GM21390 (cell line): ENCODE measurements around the gene LEMD3.

Experiments used
- ATAC-seq: cut with Tn5 transposase; IDR thresholded peaks from one replicate; pipeline ENCODE4 v1.9.1; 2021; ENCODE audit not compliant: unreplicated experiment

LEMD3 gene

DNA sequence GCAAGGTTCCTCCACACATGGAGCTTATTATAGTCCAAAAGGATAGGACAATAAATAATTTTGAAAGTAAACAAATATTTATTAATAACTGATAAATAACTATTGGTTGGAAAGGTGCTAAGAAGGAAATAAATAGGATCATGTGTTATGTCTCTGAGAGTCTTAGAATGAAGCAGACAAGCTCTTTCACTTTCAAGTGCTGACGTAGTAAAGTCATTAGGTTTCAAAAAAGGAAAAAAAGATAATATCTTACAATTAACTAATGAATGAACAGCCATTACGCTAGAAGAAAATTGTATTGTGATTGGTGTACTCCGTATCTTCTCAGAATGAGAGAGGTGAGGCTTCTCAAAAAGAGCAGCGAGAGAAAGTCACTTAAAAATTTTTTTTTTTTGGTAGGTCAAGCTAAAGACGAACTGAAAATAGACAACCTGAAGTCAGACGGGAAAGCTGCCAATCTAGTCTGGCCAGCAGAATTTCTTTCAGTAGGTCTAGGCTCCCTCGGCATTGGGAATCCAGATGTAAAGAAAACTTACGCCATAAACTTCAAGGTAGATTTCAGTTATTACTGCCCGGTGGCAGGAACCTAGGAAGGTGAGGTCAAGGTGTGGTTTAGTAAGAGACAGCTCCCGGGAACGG is 583 bp upstream of the LEMD3 start:
- peak; percentile 0 for ATAC-seq

DNA sequence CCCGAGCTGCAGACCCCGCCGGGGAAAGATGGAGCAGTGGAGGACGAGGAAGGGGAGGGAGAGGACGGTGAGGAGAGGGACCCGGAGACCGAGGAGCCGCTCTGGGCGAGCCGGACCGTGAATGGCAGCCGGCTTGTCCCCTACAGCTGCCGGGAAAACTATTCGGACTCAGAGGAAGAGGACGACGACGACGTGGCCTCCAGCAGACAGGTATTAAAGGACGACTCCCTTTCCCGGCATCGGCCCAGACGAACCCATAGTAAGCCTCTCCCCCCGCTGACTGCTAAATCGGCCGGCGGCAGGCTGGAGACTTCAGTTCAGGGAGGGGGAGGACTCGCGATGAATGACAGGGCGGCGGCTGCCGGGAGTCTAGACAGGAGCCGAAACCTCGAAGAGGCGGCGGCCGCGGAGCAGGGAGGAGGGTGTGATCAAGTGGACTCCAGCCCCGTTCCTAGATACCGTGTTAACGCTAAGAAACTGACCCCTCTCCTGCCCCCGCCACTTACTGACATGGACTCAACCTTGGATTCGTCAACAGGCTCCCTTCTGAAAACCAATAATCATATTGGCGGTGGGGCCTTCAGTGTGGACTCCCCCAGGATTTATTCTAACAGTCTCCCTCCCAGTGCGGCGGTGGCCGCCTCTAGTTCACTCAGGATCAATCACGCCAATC is 962 bp downstream of the LEMD3 start:
- peak; percentile 52 for ATAC-seq

DNA sequence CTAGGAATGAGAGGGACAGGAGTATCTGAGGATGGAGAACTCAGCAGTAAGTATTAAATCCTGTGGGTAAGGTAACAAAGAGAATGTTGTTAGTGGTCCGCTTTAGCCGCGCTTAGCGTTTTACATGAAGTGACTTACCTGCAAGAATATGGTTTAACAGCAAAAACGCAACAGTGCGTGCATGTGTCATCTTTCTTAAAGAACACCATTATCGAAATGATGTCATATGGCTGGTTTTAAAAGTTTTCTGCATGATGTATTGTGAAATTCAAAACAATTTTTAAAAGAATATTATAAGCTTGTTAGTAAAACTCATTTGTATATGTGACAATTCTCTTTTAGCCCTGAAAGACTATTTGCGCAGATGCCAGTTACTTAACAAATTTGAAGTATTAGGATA is 1.7 kb downstream of the LEMD3 start:
- ATAC-seq, result no peak

DNA sequence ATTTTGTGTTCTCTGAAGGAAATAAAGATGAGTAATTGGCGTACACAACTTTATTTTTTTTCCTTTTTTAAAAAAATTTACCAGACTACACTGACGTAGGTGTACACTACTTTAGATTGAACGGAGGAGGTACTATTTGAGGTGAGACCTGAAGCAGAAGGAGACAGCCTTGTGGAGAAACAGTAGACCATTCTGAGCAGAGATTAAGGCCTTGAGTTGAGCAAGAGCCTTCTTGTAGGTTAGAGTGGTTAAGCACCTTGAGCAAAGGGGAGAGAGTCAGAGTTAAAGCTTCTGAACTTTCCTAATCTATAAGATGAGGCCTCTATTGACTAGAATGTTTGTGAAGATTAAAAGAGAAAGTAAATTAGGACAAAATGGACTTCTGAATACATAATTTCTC is 2.5 kb downstream of the LEMD3 start:
- no peak for ATAC-seq

DNA sequence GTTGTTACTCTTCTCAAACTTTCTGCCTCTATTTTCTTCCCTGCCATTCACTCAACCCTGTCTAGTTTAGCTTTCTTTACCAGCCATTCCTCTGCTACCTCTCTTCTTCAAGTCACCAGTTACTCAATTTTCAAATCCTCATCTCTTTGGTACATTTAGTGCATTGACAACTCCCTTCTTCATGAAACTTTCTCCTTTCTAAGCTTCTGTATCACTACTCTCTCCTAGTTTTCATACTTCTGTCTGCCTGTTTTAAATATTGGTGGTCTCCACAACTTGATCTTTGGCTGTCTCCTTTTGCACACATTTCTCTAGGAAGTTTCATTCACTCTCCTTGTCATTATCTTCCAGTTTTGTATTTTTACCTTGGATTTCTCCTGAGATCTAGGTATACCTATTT is 6.0 kb downstream of the LEMD3 start:
- ATAC-seq, result no peak

DNA sequence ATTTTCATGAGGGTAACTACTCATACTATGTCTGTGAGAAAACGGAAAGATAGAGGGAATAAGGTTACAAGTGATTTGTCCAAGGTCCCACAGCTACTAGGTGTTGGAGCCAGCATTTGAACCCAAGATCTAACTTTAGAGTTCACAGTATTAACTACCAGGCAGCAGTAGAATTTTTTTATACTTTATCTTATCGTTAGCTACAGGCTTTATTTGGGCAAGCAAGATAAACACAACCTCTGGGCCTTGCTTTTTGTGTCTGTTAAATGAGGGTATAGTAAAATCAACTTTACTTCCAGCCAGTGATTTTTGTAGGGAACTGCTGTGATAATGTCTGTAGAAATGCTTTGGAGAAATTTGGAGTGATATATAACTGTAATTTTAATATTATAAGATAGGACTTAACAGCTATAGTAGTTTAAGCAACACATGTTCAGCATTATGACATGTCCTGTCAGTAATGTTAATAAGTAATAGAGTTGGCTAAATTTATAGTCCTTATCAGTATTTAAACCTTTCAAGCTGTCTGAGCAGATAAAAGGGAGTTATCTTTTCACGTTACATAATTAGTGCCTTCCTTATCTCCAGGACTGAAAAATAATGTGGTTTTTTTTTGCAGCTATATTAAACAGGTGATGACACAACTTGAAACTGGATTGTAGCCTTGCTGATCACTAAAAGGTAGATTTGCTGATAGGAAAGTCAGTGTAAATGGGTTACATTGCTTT is 12.8 kb downstream of the LEMD3 start:
- no peak for ATAC-seq

DNA sequence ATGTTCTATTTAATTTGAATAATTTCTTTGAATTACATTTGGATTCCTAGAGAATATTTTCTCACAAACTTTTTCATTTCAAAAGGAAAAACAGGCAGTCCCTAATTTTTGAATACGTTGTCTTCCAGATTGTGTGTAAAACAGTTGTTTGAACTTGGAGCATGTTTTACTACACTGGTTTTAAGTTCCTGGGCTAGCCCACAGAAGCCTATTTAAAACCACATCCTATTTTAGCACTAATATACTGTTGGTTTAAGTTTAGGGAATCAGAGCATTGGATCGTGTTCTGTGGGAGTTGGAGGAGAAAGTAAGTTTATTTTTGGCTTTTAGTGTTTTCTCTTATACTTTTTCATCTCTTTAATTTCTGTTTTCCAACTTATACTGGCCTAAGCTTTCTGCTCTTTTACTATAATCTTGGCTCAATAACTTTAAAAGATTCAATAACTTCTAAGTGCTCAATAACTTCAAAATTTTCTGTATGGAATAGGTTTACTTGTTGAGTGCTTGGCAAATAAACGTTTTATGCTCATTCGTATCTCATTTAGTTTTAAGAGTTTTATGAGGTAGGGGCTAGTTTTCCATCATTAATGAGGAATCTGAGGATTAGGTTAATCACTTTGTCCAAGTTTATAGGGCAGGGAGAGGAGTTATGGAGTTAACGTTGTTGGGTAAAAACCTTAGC is 14.9 kb downstream of the LEMD3 start:
- no peak for ATAC-seq

DNA sequence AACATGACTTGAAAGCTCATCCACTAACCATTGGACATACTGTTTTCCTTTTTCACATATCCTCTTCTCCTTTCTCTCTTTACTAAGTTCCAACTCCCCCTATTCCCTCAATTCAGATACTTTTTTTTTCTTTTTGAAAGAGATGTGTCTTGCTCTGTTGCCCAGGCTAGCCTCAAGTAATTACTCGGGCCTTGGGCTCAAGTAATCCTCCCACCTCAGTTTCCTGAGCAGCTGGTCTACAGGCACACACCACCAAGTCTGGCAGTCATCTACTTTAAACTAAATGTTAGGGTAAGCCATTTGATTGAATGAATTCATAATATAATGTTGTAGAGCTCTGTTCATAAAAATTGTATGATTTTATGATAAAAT is 15.5 kb downstream of the LEMD3 start:
- ATAC-seq, result no peak

DNA sequence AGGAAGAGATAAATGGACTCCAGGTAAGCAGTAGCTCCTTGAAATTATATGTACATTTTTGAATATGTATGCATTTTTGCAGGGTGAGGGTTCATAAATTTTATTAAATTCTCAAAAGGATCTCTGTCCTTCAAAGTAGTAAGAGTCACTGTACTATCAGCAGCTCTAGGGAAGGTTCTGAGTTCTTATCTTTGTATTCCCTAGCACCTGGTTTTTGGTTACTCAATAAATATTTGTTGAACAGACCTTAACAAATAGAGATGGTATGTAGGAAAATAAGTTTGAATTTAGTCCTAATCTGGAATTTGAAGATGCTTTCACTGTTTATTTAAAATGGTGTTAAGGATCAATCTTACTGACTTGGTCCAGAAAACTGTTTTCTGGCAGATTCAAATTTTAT is 18.3 kb downstream of the LEMD3 start:
- no peak for ATAC-seq

DNA sequence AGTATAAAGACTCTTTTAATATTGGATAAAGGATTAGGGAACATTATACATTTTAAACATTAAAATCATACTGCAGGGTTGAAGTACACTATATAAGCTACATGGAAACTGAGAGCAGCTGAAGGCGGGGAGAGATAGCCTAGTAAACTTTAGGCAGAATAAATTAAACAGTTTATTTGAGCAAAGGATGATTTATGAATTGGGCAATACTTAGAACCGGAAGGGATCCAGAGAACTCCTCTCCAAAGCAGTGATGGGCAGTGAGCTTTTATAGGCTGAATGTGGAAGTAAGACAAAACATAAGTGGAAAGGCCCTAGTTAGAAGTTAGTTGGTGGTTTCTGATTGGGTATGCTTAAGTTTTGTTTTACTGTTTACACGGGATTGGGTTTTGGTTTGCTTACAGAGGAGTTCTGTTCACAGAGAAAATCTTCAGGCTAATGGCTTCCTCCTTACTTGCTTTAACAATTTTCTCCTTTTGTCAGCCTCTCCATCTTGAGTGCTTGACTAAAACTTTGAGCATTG is 18.9 kb downstream of the LEMD3 start:
- ATAC-seq, result peak; percentile 47

DNA sequence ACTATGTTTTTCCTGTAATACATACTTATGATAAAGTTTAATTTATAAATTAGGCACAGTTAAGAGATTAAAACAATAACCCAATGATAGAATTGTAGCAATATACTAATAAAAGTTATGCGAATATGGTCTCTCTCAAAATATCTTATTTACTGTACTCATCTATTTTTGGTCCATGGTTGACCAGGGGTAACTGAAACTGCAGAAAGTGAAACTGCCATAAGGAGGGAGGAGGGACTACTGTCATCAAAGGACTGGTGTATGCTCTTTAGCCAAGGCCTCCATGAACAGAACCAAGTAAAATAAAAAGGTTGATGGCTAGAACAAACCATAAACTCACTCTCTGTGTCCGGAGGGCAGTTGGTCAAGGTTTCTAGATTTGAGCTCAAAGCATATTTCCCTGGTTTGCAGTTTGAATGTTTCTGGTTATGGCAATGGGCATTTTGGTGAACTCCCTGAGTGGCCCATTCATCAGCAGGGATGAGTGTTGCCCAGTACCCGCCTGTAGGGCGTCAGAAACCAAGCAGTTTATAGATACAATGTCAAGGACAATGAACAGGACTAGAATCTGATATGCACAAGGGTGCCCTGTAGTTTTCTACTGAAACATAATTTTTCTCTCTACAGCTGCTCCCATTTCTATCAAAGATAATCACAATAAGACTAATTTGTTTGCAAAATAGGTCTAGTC is 19.8 kb downstream of the LEMD3 start:
- peak; percentile 92 for ATAC-seq

DNA sequence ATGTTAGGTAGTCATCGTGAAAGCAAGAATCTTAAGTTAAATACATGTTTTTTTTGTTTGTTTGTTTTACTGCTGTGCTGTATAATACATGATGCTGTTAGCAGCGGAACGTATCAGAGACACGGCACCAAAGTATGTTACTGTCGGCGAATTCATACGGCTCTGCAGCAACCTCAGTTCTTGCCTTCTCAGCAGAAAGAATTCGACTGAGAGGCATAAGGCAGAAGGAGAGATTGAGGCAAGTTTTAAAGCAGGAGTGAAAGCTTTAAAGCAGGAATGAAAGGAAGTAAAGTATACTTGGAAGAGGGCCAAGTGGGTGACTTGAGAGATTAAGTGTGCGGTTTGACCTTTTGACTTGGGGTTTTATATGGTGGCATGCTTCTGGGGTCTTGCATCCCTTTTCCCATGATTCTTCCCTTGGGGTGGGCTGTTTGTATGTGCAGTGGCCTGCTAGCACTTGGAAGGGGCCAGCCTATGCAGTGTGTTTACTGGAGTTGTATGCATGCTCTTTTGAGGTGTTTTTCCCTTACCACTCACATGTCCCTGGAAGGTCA is 23.7 kb downstream of the LEMD3 start:
- no peak for ATAC-seq

DNA sequence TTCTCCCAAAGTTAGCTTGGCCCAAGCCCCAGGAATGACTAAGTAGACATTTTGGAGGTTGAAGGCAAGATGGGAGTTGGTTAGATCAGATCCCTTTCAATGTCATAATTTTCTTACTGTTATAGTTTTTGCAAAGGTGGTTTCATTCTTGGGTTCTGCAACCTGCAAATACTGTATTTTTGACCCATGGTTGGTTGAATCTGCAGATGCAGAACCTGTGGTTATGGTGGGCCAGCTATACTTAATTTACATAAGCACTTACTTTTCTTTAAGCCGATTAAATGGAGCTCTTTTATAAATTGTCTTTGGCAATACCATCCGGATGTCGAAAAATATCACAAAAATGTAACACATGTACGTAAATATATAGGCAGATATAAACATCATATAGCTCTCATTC is 25.6 kb downstream of the LEMD3 start:
- ATAC-seq, result no peak

DNA sequence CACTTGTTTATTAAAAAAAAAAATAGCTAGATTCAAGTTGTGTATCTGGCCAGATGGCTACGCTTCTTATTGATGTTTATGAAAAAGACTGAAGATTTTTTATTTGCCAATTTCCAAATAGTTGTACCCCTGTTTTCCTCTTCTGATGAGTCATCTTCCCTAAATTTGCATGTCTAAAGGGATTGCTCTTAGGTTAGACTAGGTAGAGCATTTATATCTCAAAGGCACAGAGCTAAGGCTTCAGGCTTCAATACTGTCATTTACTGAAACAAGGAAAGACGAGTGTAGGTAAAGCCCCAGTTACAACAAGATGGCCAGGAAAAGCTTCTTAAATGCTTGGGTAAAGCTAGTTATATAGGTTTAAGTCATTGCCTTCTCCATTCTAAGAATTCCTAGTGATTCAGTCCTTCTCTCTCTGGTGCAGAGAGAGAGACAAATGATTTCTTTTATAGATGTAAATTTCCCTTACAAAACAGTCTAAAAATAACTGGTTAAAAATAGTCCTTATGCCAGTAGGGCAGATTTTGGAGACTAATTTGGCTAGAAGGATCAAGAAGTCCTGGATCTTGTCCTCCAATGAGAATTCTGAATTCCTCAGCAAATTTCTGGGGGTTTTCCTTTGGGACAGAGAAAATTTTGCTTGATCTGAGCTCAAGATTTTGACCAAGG is 26.1 kb downstream of the LEMD3 start:
- no peak for ATAC-seq

DNA sequence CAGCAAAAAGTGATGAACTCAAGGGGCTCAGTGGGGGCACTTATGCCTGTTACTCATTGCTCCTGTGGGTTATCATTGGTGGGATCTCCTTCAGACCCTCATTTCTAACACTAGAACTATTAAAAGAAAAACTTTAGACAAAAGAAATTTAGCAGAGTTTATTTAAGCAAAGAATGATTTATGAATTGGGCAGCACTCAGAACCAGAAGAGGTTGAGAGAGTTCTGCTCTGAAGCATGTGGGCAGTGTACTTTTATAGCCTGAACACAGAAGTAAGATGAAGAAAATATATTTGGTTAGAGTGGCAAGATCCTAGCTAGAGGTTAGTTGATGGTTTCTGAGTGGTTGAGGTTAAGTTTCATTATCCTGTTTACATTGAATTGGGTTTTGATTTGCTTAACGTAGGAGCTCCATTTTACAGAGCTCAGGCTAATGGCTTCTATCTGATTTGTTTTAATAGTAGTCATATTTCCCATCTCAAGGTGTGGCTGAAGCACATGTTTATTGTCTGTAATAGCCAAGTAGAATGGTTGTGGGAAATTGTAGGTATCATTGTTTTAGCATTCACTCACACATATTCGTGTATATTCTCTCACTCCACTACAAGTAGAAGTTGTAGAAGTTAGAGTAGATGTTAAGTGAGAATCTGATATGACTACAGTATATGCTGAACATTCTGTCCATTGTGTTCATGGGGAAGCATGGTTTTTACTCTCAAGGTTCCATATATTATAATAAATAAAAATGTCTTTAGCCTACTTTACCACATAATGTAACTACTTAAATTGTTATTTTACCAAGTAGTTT is 27.6 kb downstream of the LEMD3 start:
- no peak for ATAC-seq

DNA sequence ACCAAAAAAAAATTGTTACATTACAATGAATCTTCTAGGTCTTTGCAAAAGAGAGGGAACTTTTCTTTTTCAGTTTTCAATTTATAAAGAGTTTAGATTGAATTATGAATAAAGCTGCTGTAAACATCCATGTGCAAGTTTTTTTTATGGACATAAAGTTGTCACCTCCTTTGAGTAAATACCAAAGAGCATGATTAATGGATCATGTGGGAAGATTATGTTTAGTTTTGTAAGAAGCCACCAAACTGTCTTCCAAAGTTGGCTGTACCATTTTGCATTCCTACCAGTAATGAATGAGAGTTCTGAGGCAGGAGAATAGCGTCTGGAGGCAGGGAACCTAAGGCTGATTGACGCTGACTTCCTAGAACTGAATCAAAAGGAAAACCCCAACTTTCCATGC is 30.2 kb downstream of the LEMD3 start:
- no peak for ATAC-seq

DNA sequence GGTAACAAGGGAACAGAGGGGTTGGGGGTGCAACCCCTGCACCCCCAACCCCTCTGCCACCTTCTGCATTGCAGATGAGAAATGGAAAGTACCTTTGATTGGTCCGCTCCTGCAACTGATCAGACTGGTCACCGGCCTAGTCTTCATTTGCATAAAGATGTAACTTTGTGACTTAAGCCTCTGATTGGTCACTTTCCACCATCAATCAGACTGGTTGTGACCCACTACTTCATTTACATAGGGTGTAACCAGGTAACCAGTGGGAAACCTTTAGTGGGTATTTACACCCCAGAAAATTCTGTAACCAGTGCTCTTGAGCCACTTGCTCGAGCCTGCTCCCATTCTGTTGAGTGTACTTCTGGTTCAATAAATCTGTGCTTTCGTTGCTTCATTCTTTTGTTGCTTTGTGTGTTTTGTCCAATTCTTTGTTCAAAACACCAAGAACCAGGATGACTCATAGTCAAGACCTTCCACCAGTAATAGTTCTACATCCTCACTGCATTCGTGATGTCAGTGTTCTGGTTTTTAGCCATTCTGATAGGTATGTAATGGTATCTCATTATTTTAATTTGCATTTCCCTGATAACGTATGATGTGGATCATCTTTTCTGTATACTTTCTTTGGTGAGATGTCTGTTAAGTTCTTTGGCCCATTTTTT is 30.8 kb downstream of the LEMD3 start:
- no peak for ATAC-seq

DNA sequence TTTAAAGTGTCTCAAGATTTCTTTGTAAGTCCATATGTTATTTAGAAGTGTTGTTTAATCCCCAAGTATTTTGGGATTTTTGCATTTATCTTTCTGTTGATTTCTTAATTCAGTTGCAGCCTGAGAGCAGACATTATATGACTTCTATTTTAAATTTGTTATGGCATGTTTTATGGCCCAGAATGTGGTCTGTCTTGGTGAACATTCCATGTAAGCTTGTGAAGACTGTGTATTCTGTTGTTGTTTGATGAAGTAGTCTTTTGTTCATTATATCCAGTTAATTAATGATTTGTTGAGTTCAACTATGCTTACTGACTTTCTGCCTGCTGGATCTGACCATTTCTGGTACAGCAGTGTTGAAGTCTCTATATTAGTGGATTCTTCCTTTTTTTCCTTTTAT is 34.0 kb downstream of the LEMD3 start:
- ATAC-seq, result no peak
